GM19452 (cell line): Measurements from ENCODE around the gene RGN.
"Not testable (repeated sequence)": the region's sequence is repeated elsewhere in the genome, so short reads cannot be mapped to it uniquely, and the experiment has no call there.

ENCODE experiments used
- ATAC-seq: cut with Tn5 transposase; IDR thresholded peaks from one replicate; pipeline ENCODE4 v1.9.1; 2021; ENCODE audit not compliant: unreplicated experiment

The RGN gene

DNA sequence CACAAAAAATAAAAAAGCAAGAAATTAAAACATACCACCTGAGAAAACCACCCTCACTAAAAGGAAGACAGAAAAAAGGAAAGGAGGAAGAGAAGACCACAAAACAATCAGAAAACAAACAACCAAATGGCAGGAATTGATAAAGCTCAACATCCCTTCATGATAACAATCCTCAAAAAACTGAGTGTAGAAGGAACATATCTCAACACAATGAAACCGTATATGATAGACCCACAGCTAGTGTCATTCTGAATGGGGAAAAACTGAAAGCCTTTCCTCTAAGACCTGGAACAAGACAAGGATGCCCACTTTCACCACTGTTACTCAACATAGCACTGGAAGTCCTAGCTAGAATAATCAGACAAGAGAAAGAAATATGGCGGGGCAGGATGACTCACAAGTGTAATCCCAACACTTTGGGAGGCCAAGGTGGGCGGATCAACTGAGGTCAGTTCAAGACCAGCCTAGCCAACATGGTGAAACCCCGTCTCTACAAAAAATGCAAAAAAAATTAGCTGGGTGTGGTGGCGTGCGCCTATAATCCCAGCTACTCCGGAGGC, 38.4 kb downstream of the RGN start:
- ATAC-seq = not testable (repeated sequence)

GRCh38 chrX:47124466-47124865, 46.2 kb downstream of the RGN start:
- ATAC-seq = not testable (repeated sequence)

- peak; percentile 98 for ATAC-seq
Measured at GRCh38 chrX:47129157-47129898, 51.1 kb downstream of the RGN start.

DNA sequence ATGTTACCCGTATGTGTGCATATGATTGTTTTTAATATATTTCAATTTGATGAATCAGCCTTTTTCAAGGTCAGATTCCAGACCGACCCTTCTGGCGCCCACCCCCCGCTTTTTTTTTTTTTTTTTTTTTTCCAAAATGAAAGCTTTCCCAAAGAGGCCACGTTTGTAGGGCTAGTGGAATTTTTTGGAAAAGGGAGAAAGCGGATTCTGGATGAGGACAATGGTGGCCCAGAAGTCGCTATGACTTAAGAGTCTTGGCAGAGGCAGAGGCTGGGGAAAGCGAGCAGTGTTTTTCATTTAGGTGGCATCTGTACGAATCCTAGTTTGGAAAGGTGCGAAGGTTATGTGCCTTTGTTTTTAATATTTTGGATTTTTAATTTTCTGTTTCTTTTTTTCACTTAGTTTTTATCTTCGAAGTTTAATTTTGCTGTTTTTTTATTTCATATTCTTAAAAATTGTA, 51.7 kb downstream of the RGN start:
- no peak for ATAC-seq

- no peak for ATAC-seq
Measured at GRCh38 chrX:47133493-47133892, 55.2 kb downstream of the RGN start.

DNA sequence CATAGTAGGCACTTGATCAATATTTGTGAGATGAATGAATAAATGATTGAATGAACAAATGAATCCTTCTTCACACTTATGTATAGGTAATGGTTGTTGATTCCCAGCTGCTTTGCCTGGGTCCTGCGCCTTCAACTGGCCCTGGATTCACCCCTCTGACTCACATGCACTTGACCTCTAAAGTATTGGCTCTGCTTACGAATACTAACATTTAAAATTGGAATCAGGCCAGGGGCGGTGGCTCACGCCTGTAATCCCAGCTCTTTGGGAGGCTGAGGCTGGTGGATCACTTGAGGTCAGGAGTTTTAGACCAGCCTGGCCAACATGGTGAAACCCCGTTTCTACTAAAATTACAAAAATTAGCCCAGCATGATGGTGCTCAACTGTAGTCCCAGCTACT, 57.4 kb downstream of the RGN start:
- not testable (repeated sequence) for ATAC-seq

GRCh38 chrX:47138171-47138570, 59.9 kb downstream of the RGN start:
- ATAC-seq = no peak
